ENCODE results near the gene TMEM101.

Gene TMEM101

DNA sequence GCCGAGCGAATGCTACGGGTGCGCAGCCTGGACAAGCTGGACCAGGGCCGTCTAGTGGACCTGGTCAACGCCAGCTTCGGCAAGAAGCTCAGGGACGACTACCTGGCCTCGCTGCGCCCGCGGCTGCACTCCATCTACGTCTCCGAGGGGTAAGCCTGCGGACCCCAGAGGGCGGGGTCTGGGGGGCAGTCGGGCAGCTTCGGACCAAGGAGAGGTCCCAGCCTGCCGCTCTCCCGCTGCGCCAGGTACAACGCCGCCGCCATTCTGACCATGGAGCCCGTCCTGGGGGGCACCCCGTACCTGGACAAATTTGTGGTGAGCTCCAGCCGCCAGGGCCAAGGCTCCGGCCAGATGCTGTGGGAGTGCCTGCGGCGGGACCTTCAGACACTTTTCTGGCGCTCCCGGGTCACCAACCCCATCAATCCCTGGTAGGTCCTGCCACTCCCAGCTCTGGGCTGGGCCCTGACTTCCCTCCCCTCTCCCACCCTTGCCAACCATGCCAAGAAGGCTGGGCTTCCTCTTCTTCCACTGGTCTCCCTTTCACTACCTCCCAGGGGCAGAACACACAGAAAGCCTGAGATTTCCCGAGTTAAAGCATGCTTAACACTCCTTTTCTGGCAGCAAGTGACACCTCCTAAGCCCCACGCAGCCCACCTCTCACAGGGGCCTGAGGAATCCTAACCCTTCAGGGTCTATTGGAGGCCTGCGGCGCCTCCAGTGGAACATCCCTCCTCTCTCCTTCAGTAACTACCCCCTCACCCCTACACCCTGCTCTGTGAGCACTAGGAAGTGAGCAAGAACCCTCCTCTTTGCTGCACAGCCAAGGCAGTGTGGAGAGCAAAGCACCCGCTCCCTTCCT is 7.2 kb downstream of the TMEM101 start:
- TF ChIP-seq PPARA (CRISPR knock-in tag; IDR thresholded peaks at IDR 0.05; ENCODE audit: borderline replicate concordance) (no peak), ZNF70 (CRISPR knock-in tag; IDR thresholded peaks at IDR 0.05) (no peak), OSR1 (CRISPR knock-in tag; IDR thresholded peaks at IDR 0.05) (no peak), ZNF565 (CRISPR knock-in tag; conservative IDR thresholded peaks at IDR 0.05; ENCODE audit: low read depth) (no peak)
- TF ChIP-seq, protein P1, sequence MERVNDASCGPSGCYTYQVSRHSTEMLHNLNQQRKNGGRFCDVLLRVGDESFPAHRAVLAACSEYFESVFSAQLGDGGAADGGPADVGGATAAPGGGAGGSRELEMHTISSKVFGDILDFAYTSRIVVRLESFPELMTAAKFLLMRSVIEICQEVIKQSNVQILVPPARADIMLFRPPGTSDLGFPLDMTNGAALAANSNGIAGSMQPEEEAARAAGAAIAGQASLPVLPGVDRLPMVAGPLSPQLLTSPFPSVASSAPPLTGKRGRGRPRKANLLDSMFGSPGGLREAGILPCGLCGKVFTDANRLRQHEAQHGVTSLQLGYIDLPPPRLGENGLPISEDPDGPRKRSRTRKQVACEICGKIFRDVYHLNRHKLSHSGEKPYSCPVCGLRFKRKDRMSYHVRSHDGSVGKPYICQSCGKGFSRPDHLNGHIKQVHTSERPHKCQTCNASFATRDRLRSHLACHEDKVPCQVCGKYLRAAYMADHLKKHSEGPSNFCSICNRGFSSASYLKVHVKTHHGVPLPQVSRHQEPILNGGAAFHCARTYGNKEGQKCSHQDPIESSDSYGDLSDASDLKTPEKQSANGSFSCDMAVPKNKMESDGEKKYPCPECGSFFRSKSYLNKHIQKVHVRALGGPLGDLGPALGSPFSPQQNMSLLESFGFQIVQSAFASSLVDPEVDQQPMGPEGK (CRISPR knock-in tag; IDR thresholded peaks at IDR 0.05; ENCODE audit: borderline replicate concordance), result no peak
- TF ChIP-seq, protein P2, sequence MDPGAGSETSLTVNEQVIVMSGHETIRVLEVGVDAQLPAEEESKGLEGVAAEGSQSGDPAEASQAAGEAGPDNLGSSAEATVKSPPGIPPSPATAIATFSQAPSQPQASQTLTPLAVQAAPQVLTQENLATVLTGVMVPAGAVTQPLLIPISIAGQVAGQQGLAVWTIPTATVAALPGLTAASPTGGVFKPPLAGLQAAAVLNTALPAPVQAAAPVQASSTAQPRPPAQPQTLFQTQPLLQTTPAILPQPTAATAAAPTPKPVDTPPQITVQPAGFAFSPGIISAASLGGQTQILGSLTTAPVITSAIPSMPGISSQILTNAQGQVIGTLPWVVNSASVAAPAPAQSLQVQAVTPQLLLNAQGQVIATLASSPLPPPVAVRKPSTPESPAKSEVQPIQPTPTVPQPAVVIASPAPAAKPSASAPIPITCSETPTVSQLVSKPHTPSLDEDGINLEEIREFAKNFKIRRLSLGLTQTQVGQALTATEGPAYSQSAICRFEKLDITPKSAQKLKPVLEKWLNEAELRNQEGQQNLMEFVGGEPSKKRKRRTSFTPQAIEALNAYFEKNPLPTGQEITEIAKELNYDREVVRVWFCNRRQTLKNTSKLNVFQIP (CRISPR knock-in tag; IDR thresholded peaks at IDR 0.05; ENCODE audit: borderline replicate concordance, low read depth), result no peak
- peak; percentile 47 for ATAC-seq

DNA sequence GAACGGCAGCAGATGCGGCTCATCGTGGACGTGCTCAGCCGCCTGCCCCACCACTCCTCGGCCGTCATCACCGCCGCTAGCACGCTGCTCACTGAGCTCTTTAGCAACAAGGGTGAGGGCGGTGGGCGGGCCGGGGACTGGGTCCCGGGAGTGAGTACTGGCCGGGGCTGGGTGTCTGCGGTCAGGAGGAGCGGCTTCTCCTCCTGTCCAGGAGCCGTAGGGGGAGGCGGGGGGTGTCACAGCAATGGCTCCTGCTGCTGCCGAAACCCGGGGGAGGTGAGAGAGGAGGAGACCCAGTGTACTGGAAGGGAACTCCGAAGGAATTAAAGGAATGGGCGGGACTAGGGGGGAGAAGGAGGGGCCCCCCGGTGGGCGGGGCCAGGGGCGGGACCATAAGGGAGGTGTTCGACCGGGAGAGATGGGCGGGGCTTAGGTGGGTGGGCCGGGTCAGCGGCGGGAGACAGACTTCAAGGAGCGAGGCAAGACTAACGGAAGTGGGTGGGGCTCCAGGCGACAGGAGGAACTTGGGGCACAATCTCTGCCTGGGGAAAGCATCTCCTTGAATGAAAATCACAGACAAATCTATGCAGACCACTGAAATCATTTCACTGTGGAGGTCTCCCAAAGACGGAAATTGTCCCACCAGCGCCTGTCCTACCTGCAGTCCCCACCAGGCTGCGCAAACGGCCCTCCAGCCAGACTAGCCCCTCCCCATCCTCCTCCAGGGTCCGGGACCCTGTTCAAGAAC is 8.0 kb downstream of the TMEM101 start:
- TF ChIP-seq, protein P2 (CRISPR knock-in tag; IDR thresholded peaks at IDR 0.05; ENCODE audit: borderline replicate concordance, low read depth), result no peak
- TF ChIP-seq ZNF70 (CRISPR knock-in tag; IDR thresholded peaks at IDR 0.05) (no peak), TOX (CRISPR knock-in tag; IDR thresholded peaks at IDR 0.05; ENCODE audit: borderline replicate concordance) (no peak), ARNTL (CRISPR knock-in tag; IDR thresholded peaks at IDR 0.05; ENCODE audit: borderline replicate concordance, low read depth) (no peak), ZC3H10 (CRISPR knock-in tag; IDR thresholded peaks at IDR 0.05) (no peak), PPARA (CRISPR knock-in tag; IDR thresholded peaks at IDR 0.05; ENCODE audit: borderline replicate concordance) (no peak), OSR1 (CRISPR knock-in tag; IDR thresholded peaks at IDR 0.05) (no peak), ZFP3 (CRISPR knock-in tag; IDR thresholded peaks at IDR 0.05) (no peak), ZNF565 (CRISPR knock-in tag; conservative IDR thresholded peaks at IDR 0.05; ENCODE audit: low read depth) (no peak), ISL1 (CRISPR knock-in tag; IDR thresholded peaks at IDR 0.05) (no peak), TCF4 (CRISPR knock-in tag; IDR thresholded peaks at IDR 0.05; ENCODE audit: borderline replicate concordance) (no peak), BACH2 (CRISPR knock-in tag; IDR thresholded peaks at IDR 0.05; ENCODE audit: borderline replicate concordance) (no peak), ZNF8 (CRISPR knock-in tag; IDR thresholded peaks at IDR 0.05) (no peak), ZFP30 (CRISPR knock-in tag; IDR thresholded peaks at IDR 0.05) (no peak), SNAI2 (CRISPR knock-in tag; IDR thresholded peaks at IDR 0.05) (no peak)
- TF ChIP-seq, protein P3, sequence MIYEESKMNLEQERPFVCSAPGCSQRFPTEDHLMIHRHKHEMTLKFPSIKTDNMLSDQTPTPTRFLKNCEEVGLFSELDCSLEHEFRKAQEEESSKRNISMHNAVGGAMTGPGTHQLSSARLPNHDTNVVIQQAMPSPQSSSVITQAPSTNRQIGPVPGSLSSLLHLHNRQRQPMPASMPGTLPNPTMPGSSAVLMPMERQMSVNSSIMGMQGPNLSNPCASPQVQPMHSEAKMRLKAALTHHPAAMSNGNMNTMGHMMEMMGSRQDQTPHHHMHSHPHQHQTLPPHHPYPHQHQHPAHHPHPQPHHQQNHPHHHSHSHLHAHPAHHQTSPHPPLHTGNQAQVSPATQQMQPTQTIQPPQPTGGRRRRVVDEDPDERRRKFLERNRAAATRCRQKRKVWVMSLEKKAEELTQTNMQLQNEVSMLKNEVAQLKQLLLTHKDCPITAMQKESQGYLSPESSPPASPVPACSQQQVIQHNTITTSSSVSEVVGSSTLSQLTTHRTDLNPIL (CRISPR knock-in tag; IDR thresholded peaks at IDR 0.05; ENCODE audit: low read depth), result no peak
- TF ChIP-seq, protein P4, sequence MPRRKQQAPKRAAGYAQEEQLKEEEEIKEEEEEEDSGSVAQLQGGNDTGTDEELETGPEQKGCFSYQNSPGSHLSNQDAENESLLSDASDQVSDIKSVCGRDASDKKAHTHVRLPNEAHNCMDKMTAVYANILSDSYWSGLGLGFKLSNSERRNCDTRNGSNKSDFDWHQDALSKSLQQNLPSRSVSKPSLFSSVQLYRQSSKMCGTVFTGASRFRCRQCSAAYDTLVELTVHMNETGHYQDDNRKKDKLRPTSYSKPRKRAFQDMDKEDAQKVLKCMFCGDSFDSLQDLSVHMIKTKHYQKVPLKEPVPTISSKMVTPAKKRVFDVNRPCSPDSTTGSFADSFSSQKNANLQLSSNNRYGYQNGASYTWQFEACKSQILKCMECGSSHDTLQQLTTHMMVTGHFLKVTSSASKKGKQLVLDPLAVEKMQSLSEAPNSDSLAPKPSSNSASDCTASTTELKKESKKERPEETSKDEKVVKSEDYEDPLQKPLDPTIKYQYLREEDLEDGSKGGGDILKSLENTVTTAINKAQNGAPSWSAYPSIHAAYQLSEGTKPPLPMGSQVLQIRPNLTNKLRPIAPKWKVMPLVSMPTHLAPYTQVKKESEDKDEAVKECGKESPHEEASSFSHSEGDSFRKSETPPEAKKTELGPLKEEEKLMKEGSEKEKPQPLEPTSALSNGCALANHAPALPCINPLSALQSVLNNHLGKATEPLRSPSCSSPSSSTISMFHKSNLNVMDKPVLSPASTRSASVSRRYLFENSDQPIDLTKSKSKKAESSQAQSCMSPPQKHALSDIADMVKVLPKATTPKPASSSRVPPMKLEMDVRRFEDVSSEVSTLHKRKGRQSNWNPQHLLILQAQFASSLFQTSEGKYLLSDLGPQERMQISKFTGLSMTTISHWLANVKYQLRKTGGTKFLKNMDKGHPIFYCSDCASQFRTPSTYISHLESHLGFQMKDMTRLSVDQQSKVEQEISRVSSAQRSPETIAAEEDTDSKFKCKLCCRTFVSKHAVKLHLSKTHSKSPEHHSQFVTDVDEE (CRISPR knock-in tag; IDR thresholded peaks at IDR 0.05), result no peak
- peak; percentile 82 for ATAC-seq

DNA sequence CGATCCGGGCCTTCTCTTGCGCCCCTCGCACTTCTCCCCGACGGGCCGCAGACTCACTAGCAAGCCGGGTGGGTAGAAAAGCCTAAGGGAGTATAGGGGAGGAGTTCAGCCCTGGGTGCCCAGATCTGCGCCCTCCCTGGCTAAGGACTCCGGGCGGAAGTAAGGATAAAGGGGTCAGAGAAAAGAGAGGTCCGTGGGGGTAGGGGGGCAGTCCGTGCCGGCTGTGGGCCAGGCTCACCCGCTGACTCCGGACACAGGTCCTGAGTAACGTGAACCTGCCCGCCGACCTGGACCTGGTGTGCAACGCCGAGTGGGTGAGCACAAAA is 8.5 kb downstream of the TMEM101 start:
- ATAC-seq, result no peak
- TF ChIP-seq TCF4 (CRISPR knock-in tag; IDR thresholded peaks at IDR 0.05; ENCODE audit: borderline replicate concordance) (no peak), OSR1 (CRISPR knock-in tag; IDR thresholded peaks at IDR 0.05) (no peak), ISL1 (CRISPR knock-in tag; IDR thresholded peaks at IDR 0.05) (no peak), ZNF565 (CRISPR knock-in tag; conservative IDR thresholded peaks at IDR 0.05; ENCODE audit: low read depth) (no peak), GLIS3 (CRISPR knock-in tag; IDR thresholded peaks at IDR 0.05) (no peak)
- TF ChIP-seq, protein P1 (CRISPR knock-in tag; IDR thresholded peaks at IDR 0.05; ENCODE audit: borderline replicate concordance), result no peak
- TF ChIP-seq, protein P3 (CRISPR knock-in tag; IDR thresholded peaks at IDR 0.05; ENCODE audit: low read depth), result no peak
